HG02938 (cell line): ENCODE data around the gene PITPNM3.
"Not testable (repeated sequence)": the region's sequence is repeated elsewhere in the genome, so short reads cannot be mapped to it uniquely, and the experiment has no call there.

Source experiments
- ATAC-seq: cut with Tn5 transposase; IDR thresholded peaks from one replicate; pipeline ENCODE4 v1.9.1; 2021; ENCODE audit warnings: mild to moderate bottlenecking, moderate library complexity; ENCODE audit not compliant: unreplicated experiment

The PITPNM3 gene

DNA sequence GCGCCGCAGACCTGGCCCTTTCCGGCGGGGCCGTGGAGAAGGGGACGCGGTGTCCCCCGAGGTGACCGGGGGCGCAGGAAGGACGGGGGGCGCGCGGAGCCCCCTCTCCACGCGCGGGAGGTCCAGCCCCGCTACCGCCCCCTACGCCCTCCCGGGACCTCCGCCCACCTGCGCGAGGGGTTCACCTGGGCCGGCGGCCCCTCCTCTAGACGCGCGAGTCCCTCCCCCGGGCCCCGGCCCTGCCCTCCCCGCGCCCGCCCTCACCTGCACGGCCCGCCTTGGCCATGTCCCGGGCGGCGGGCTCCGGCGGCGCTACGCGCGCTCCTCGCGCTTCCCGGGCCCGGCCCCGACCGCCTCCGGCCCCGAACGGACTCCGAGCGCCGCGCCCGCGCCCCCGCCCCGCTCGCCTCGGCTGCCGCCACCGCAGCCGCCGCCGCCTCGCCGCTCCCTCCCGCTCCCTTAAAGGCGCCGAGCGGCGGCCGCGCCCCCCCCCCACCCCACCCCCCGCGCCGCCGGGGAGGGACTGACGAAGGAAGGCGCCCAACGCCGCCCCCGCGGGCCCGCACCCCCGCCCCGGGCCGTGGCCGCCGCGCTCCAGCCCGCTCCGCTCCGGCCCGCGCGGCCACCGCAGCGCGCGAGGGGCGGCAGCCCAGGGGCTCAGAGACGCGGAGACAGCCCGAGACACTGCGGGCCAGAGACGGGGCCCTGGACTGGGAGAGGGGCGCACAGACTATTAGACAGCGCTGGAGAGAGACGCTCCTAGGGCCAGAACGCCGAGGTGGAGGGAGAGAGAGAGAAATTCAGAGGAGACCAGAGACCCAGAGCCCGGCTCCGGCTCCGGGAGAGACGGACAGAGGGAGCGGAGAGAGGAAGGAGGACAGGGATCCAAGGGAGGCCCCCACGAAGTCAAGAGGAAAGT lies at the start of gene PITPNM3:
TSS of gene PITPNM3 (minus strand) at position 435 of the 919 bp plus-strand sequence. CDS start at position 286, 149 bp downstream.
- ATAC-seq = no peak

DNA sequence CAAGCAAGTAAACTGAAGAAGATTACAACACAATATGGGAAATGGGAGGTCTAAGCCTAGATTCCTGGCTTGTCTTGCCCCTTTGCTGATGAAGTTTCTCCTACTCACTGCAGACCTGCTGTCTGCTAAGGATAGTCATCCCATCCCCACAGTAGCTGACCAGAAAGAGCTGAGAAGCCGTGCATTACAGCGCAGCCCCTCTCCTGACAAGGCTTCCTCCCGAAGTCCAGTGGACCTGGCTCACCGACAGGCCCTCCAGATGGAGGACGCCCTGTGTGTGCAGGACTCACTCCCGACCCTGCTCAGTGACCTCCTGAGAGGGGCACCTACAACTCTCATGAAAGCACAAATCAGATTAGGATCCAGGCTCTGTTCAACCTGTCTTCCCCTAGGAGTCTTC lies 48.8 kb upstream of the PITPNM3 start:
- ATAC-seq = no peak

DNA sequence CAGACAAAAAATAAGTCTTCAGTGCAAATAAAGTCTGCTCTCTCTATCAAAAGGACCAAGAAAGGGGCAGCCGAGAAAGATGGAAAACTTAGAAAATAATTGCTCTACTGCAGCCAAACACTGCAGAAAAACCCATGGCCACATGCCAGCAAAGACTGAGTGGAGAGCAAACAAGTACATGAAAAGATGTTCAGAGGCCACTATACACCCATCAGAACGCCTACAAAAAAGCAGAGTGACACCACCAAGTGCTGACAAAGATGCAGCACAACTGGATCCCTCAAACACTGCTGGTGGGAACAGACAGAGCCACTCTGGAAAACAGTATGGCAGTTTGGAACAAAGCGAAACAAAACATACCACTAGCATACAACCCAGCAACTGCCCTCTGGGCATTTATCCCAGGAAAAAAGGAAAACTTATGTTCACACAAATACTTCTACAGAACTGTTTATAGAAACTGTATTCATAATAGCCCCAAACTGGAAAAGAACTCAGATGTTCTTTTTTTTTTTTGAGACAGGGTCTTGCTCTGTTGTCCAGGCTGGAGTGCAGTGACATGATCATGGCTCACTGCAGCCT lies 47.5 kb upstream of the PITPNM3 start:
- no peak for ATAC-seq

DNA sequence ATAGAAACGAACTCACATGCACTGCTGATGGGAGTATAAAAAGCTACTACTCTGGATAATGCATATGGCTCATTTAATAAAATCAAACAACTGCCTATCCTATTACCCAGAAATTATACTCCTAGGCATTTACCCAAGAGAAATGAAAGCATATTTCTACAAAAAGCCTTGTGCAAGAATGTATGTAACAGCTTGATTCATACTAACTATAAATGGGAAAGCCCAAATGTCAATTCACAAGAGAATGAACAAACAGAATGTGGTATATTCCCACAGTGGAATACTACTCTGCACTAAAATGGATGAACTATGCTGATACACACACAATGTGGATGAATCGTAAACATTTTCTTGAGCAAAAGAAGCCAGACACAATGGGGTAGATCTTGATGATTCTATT lies 45.8 kb upstream of the PITPNM3 start:
- no peak for ATAC-seq

DNA sequence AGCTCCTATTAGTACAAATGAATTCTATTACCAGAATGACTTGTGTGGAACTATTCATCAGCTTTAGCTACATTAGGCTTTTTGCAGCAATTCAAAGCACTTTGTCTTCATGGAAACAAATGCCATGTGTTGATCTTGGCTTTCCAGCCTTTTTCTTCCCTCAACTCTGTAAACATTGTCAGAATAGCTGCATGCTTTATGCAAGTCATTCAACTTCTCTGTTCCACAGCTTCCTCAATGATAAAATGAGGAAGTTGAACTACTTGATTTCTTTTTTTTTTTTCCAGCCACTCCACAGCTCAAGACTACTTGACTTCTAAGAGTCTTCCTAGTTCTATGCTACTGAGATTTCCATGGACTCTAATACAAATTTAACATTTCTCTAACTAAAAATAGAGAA lies 43.0 kb upstream of the PITPNM3 start:
- ATAC-seq = no peak

DNA sequence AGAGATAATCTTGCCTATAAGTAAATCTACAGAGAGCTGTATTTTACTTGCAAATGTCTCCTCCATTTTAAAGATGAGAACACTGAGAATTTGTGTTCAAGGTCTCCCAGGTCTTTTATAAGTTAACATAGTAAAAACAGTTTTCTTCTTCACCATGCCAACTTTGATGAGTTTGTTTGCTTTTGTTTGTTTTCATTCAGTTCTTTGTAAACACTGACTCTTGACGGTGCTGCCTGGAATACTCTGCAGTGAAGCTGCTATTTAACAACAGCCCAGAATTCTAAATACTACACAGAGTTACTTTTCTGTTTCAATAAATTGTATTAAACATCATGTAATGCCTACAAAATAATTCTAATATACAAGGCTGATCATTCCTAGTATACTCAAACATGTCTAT lies 41.4 kb upstream of the PITPNM3 start:
- no peak for ATAC-seq

DNA sequence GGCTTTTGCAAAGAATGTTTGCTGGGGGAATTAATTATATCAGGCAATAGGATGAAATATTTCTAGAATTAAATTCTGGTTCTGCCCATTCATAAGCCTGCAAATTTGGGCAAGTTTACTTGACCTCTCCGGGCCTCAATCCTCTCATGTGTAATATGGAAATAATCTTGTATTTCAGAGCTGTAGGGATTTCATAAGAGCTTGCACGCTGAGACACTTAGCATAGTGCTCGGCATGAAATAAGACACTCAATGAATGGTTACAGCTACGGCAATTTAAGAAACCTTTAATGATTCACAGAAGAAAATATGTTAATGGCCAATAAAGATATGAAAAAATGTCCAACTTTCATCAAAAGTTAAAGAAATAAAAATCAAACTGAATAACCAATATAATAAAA lies 40.6 kb upstream of the PITPNM3 start:
- ATAC-seq = no peak

DNA sequence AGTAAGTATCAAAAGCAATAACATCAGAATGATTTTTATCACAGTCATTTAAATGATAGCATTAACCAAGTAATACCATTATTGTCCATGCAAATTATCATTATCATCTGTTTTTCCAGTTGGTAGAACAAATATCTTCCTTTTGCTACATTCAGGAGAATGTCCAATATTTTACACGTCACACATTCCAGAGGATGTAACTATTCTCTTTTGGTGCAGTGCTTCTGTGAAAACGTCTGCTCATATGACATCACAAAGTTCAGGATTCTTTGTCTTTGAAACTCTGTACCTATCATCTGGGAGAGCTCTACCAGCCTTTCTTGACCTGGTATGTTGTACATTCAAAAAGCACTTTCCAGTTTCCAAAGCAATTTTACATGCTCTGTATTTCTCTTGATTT lies 40.2 kb upstream of the PITPNM3 start:
- ATAC-seq = no peak

DNA sequence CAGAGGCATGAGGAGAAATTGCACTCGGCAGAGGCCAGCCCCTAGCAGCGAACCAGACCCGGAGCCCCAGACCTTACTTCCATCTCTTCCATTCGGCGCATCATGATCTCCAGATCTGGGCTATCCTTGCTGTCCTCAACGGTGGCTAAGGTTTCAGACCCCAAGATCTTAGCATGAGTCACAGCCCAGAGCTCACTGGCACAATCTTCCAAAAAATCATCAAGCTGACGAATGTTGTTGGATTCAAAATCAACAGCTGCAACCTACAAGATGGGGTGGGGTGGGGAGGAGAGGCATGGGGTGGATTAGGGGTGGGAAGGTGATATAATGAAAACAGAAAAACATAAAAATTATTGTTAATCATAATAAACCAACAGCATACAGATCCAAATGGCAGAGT lies 39.7 kb upstream of the PITPNM3 start:
- no peak for ATAC-seq

DNA sequence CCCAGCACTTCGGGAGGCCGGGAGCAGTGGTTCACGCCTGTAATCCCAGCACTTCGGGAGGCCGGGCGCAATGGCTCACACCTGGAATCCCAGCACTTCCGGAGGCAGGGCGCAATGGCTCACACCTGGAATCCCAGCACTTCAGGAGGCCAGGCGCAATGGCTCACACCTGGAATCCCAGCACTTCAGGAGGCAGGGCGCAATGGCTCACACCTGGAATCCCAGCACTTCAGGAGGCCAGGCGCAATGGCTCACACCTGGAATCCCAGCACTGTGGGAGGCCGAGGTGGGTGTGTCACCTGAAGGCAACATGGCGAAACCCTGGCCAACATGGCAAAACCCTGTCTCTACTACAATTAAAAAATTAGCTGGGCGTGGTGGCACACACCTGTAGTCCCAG lies 37.0 kb upstream of the PITPNM3 start:
- ATAC-seq = not testable (repeated sequence)

DNA sequence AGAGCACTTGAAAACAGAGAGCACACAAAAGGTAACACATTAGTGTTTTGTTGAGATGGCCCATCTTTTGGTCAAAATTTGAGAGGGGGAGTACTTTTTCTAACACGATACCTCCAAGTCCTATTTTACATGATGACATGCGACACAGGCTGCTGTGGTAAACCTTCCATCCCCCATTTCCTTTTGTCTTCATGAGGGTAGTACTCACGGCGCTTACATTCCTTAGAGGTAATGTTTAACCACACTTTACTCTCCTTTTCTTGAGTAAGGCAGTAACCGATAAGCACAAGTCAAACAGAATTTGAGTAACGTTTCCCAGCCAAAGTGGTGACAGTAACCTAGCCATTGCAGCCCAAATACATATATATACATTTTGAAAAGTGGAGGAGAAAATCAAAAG lies 35.8 kb upstream of the PITPNM3 start:
- ATAC-seq = no peak

DNA sequence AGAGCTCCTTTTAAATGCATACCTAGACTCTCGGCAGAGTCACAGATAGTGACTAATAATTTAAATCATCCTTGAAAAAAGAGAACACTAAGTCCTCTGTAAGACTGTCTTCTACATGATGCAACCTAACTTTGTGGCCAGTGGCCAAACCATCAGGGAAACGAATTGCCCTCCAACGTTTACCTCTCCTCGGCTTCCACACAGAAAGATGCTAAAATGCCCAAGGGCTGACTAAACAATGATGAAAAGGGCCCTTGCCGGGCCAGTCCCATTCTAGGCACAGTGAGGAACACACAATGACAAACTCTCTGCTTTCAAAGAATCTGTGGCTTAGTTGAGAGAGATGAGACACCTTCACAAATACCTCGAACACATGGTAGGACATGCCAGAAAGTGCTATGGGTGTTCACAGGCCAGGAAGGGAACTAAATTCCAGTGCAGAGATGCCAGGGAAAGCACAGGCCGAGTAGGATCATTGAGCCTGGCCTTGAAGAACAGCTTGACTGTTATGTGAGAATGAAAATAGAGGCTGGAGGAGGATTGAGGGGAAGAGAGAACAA lies 35.3 kb upstream of the PITPNM3 start:
- no peak for ATAC-seq

DNA sequence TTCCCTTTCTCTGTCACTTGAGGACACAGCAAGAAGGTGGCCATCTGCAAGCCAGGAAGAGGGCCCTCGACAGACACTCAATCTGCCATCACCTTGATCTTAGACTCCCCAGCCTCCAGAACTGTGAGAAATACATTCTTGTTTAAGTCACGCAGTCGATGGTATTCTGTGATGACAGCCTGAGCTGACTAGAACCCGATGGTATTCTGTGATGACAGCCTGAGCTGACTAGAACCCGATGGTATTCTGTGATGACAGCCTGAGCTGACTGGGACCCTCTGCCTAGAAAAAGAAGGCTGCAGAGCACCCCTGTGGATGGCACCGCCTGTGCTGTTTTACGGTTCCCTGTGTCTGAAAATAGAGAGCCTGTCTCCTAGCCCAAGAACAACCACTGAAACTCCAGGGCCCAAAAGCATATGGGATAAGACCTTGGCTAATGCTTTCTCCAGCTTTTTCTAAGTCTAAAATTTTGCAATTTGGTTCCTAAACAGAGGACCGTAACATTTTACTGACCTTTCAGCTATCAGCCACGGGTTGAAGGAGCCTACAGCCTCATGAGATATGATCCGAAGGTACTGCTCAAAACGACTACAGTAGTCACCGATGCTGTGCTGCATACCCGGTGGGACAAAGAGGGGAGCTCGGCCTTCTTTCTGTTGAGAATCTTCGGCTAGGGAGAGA lies 33.1 kb upstream of the PITPNM3 start:
- no peak for ATAC-seq

DNA sequence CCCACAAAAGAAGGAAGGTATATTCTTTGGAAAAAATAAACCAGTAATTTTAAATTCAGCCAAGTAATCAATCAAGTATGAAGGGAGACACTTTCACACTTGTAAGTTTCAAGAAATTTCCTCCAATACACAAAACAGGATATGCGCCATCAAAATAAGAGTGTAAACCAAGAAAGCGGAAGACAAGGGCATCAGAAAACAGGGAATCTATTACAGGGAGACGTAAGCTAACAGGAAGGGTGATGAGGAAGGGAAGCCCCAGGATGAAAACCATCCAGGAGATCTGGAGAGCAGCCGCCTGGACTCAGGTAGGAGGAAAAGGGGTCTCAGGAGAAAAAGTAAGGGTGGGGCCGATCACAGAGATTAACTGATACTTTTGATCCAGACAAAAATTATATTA lies 31.8 kb upstream of the PITPNM3 start:
- no peak for ATAC-seq

DNA sequence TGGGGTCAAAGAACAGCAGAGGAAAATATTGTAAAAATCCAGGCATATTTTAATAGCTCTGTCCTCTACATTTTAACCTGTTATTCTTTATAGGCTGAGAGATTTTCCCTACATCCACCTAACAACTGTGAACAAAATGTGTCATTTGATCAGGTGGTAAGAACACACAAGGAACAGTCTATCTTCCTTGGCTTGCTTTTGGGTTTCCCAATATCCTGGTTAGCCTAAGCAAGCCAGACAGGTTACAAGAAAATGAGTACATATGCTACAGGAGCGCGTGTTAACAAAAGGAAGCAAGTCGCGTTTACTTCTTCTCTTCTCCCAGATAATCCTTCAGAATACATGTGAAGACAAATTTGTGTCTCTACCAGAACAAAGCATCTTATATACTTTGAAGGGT lies 31.0 kb upstream of the PITPNM3 start:
- no peak for ATAC-seq

DNA sequence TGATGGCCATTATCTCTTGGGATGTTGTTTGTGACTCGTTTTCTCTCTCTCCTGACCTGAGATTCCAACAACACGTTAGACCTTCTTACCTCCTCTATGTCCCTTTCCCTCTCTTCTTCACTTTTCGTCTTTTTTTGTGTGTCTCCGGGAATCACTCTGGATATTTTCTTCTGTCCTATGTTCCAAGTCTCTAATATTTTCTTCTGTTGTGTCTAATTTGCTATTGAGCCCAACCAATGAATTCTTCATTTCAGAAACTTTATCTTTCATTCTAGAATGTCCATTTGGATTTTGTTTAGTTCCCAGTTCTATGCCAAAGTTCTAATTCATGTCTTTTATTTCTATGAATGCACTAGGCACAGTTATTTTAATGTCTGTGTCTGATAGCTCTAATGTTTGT lies 27.1 kb upstream of the PITPNM3 start:
- ATAC-seq = no peak

DNA sequence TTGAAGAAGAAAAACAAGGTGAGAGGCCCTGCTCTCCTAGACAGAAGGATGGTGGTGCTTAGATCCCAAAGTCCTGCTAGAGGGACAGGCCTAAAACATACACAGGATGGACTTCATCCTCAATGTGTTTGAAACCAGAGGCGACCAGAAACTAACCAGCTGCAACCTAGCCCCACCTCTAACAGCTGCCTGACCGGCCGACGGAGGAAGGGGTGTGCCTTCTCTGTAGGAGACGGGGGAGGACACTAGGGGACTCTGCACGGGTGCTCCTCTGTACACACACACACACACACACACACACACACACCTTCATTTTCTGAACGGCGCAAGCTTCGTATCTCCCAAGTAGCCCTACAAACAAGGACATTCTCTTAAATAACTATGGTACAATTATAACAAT lies 24.3 kb upstream of the PITPNM3 start:
- no peak for ATAC-seq

DNA sequence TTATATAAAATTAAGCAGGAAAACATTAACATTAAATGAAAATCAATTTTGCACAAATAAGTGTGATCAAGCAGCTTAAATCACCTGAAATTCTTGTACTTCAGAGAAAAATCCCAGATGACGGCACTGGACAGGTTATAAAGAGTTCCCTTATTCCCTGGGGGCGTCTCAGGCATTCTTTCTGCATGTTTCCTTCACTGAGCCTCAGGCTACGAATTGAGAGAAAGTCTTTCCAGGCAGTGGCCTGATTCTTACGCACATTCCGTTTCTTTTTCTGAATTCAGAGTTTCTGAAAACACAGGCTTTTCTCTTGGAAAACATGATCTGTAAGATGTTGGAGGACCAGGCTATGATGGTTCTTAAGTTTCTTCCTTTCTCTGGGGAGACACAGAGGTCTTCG lies 22.1 kb upstream of the PITPNM3 start:
- ATAC-seq = no peak

DNA sequence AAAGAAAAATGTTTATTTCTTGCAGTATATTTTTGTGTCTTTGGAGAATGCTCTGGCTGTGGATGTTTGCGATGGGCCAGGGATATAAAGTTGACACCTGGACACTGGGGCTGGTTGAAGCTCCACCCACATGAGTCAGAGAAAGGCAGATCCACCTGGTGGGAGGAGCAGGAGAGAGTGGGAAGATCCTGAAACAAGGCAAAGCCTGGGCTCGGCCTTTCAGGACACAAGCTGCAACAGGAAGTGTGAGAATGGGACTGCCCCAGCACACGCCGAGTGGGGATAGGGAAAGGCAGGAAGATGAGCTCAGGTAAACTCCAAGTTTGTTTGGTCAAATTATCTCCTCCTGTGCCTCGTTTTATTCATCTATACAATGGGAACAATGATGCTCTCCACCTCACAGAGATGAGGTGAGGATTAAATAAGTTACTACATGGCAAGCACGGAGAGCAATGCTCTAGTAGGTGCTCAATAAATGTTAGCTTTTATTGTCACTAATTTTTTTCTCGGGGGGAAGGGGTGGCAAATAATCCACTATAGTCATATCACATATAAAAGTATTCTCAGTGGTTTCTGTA lies 21.4 kb upstream of the PITPNM3 start:
- no peak for ATAC-seq

DNA sequence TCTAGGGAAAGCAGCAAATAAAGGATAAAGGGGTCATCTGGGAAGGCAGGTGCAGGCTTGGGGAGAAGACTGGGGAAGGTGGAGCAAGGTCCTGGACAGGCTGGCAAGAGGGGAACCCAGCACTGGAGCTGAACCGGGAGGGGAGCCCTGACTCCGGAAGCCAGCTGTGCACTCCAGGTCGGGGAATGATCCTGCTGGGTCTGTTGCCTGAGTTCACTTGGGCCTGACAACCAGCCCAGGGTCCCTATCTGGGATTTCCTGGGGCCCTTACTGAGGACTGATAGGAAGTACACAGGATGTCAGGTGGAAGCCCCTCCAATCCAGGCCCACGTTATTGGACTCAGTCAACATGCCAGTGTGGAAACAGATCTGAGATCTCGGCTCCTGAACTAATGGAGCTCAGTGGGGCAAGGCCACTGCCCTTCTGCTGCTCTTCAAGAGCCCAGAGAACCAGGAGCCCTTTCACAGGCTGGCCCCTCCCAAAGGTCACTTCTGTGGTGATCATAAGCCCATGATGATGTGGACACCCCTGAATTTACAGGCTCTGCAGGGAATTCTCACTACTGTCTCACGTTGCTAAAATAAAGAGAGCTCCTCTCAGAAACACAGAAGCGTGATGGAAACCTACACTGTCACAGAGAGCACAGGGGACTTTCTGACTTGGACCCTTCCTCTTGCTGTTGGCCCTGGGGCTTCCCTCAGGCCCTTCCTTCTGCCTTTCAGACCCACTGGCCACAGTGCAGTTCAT lies 19.9 kb upstream of the PITPNM3 start:
- ATAC-seq = no peak

DNA sequence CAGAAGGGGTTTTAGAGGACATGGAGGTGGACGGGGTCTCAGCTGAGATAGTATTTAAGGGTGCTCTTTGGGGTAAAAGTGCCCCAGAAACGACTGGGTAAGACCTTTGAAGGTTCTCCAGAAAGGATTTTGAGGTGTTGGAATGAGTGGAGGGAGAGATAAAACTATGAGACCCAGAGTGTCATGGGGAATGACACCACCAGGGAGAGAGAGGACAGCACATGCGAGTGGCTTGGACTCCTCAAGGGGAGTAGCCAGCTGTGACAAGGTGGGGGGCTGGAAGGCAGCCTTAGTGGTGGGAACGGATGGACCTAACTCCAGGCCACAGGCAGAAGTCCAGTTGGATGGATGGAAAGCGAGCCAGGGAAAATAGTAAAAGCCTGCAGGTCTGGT lies 19.2 kb upstream of the PITPNM3 start:
- no peak for ATAC-seq
